HEK293T (cell line): ENCODE measurements around the gene BTBD19.

Source experiments
- CTCF ChIA-PET: fragments of 350-600 bp; formaldehyde crosslinking; extraction: SDS; loops from one replicate; lab custom pipeline; 2021; ENCODE audit warnings: antibody characterized with exemption, inconsistent platforms; lab: Yijun Ruan, JAX
- POLR2A ChIA-PET: fragments of 350-600 bp; formaldehyde crosslinking; extraction: SDS; loops from one replicate; lab custom pipeline; 2020; ENCODE audit warnings: antibody characterized with exemption, inconsistent platforms; lab: Yijun Ruan, JAX
- DNase-seq: peaks from one replicate; pipeline ENCODE4 v3.0.0; 2012; ENCODE audit warnings: mixed read lengths; ENCODE audit errors: extremely low spot score
- ARNT ChIP-seq: fragments of 450-650 bp; IDR thresholded peaks from 2 replicates; pipeline ENCODE4 v1.6.1; 2017; ENCODE audit warnings: mild to moderate bottlenecking
- BHLHE40 ChIP-seq: fragments of 450-650 bp; IDR thresholded peaks from 2 replicates; pipeline ENCODE4 v1.6.1; 2016; ENCODE audit warnings: mild to moderate bottlenecking, moderate library complexity, borderline replicate concordance
- CTBP1 ChIP-seq: fragments of 450-650 bp; IDR thresholded peaks from 2 replicates; pipeline ENCODE4 v1.6.1; 2016; ENCODE audit warnings: borderline replicate concordance
- ELF4 ChIP-seq: fragments of 450-650 bp; IDR thresholded peaks from 2 replicates; pipeline ENCODE4 v1.6.1; 2017; ENCODE audit warnings: antibody characterized with exemption
- FOXA1 ChIP-seq: fragments of 450-650 bp; IDR thresholded peaks from 2 replicates; pipeline ENCODE4 v1.6.1; 2016; ENCODE audit warnings: mild to moderate bottlenecking
- FOXK2 ChIP-seq: fragments of 450-650 bp; IDR thresholded peaks from 2 replicates; pipeline ENCODE4 v1.6.1; 2016; ENCODE audit warnings: mild to moderate bottlenecking
- FOXM1 ChIP-seq: fragments of 450-650 bp; IDR thresholded peaks from 2 replicates; pipeline ENCODE4 v1.6.1; 2017; ENCODE audit warnings: mild to moderate bottlenecking, borderline replicate concordance
- HDGF ChIP-seq: fragments of 450-650 bp; IDR thresholded peaks from 2 replicates; pipeline ENCODE4 v1.6.1; 2017; ENCODE audit warnings: antibody characterized with exemption, borderline replicate concordance
- L3MBTL2 ChIP-seq: fragments of 450-650 bp; conservative IDR thresholded peaks from 2 replicates; pipeline ENCODE4 v1.6.1; 2016; ENCODE audit warnings: mild to moderate bottlenecking
- LEF1 ChIP-seq: fragments of 450-650 bp; IDR thresholded peaks from 2 replicates; pipeline ENCODE4 v1.6.1; 2017; ENCODE audit warnings: mild to moderate bottlenecking, borderline replicate concordance
- NFRKB ChIP-seq: fragments of 450-650 bp; IDR thresholded peaks from 2 replicates; pipeline ENCODE4 v1.6.1; 2016; ENCODE audit warnings: mild to moderate bottlenecking, moderate library complexity
- PKNOX1 ChIP-seq: fragments of 450-650 bp; IDR thresholded peaks from 2 replicates; pipeline ENCODE4 v1.6.1; 2016
- SP1 ChIP-seq: fragments of 450-650 bp; IDR thresholded peaks from 2 replicates; pipeline ENCODE4 v1.6.1; 2017
- SUZ12 ChIP-seq: fragments of 450-650 bp; IDR thresholded peaks from 2 replicates; pipeline ENCODE4 v1.6.1; 2016; ENCODE audit warnings: mild to moderate bottlenecking
- TARDBP ChIP-seq: fragments of 450-650 bp; IDR thresholded peaks from 2 replicates; pipeline ENCODE4 v1.6.1; 2016
- ZNF384 ChIP-seq: fragments of 450-650 bp; IDR thresholded peaks from 2 replicates; pipeline ENCODE4 v1.6.1; 2016

The BTBD19 gene

GRCh38 chr1:44775930-44776729 is 32.2 kb upstream of the BTBD19 start:
- no peak for DNase-seq
- CTCF ChIA-PET: interaction anchor here (0.6 kb wide), 1 partner anchor 35 kb away, joined by 3 read pairs; no protein-coding TSS in a partner anchor
- TF ChIP-seq TARDBP (no peak), L3MBTL2 (no peak), FOXA1 (no peak), LEF1 (no peak; the same call in 1 of the 2 replicates), CTBP1 (no peak), SP1 (no peak), ZNF384 (no peak), SUZ12 (no peak), HDGF (no peak), PKNOX1 (no peak), FOXK2 (no peak), FOXM1 (no peak), BHLHE40 (no peak), NFRKB (no peak), ARNT (no peak), ELF4 (no peak)
- POLR2A ChIA-PET: interaction anchor here (0.6 to 3.1 kb wide), 40 partner anchors 9 to 564 kb away, joined by 3 to 52 read pairs (median 7); partner anchors contain the start of genes BEST4, BTBD19, DYNLT4 and HECTD3

GRCh38 chr1:44776730-44777068 is 31.6 kb upstream of the BTBD19 start:
- ChIA-PET CTCF (no interaction called here), POLR2A (interaction anchor here (0.8 to 3.1 kb wide), 12 partner anchors 9 to 235 kb away, joined by 3 to 52 read pairs (median 19); partner anchors contain the start of genes BEST4, BTBD19, DYNLT4 and HECTD3)
- TF ChIP-seq TARDBP (no peak), CTBP1 (no peak), BHLHE40 (no peak), NFRKB (no peak), L3MBTL2 (no peak), ELF4 (no peak), ZNF384 (no peak), ARNT (no peak), FOXA1 (no peak), FOXM1 (no peak)
- no peak for DNase-seq

- no peak for DNase-seq
- ChIA-PET POLR2A (interaction anchor here (1.0 to 1.6 kb wide), 7 partner anchors 8 to 56 kb away, joined by 3 to 4 read pairs (median 4); no protein-coding TSS in a partner anchor), CTCF (interaction anchor here (0.6 kb wide), 1 partner anchor 9 kb away, joined by 3 read pairs; no protein-coding TSS in a partner anchor)
- TF ChIP-seq PKNOX1: no peak
- no peak for TF ChIP-seq CTBP1
- TF ChIP-seq FOXA1: no peak
- no peak for TF ChIP-seq TARDBP
- TF ChIP-seq SUZ12: no peak
Observed at GRCh38 chr1:44777547-44777946, 30.8 kb upstream of the BTBD19 start.

- DNase-seq: no peak
- ChIA-PET CTCF (interaction anchor here (0.6 kb wide), 1 partner anchor 9 kb away, joined by 3 read pairs; no protein-coding TSS in a partner anchor), POLR2A (interaction anchor here (1.0 to 1.6 kb wide), 7 partner anchors 7 to 56 kb away, joined by 3 to 4 read pairs (median 4); no protein-coding TSS in a partner anchor)
- TF ChIP-seq ZNF384: no peak
- no peak for TF ChIP-seq HDGF
- no peak for TF ChIP-seq ELF4
- TF ChIP-seq SP1: no peak
- no peak for TF ChIP-seq BHLHE40
- TF ChIP-seq L3MBTL2: no peak
- TF ChIP-seq LEF1: no peak
- no peak for TF ChIP-seq NFRKB
- no peak for TF ChIP-seq PKNOX1
- no peak for TF ChIP-seq FOXM1
- no peak for TF ChIP-seq FOXA1
- no peak for TF ChIP-seq ARNT
- TF ChIP-seq CTBP1: no peak
- TF ChIP-seq TARDBP: no peak
- no peak for TF ChIP-seq SUZ12
- TF ChIP-seq FOXK2: no peak
Observed at GRCh38 chr1:44777969-44778635, 30.2 kb upstream of the BTBD19 start.

- DNase-seq: no peak
- ChIA-PET CTCF (no interaction called here), POLR2A (interaction anchor here (1.6 to 2.4 kb wide), 3 partner anchors 9 to 40 kb away, joined by 4 to 10 read pairs (median 6); partner anchors contain the start of gene DYNLT4)
- TF ChIP-seq PKNOX1 (no peak), ARNT (no peak), FOXK2 (no peak), SP1 (no peak), SUZ12 (no peak), HDGF (no peak), FOXA1 (no peak)
Observed at GRCh38 chr1:44778705-44779576, 29.4 kb upstream of the BTBD19 start.
